ENCODE measurements around the gene RAD51B.
"Not testable (repeated sequence)": the region's sequence is repeated elsewhere in the genome, so short reads cannot be mapped to it uniquely, and the experiment has no call there.

Gene RAD51B

GRCh38 chr14:68211886-68212285 lies 392.3 kb downstream of the RAD51B start:
- H3K4me2 ChIP-seq, result peak overlapping the region in 6 of 11 experiments; percentile 84 to 95 (median 88); a peak in 4 of 22 replicates
- no peaks in the 10 kb centered on the region for H3K9me3 ChIP-seq (replicated peaks in 1 of 11)
- no peak overlapping the region for H3K9ac ChIP-seq
- peaks cover 18 to 39% (median 31%) of the 10 kb centered on the region in 10 experiments for H3K4me1 ChIP-seq
- no peak overlapping the region for H3K4me3 ChIP-seq
- no peak for TF ChIP-seq Cebpa-rat (IDR thresholded peaks at IDR 0.05)
- H4K20me1 ChIP-seq, result no peaks in the 10 kb centered on the region
- H3K36me3 ChIP-seq, result no peaks in the 10 kb centered on the region
- no peaks in the 10 kb centered on the region for H3K27me3 ChIP-seq
- H3K27ac ChIP-seq, result peak overlapping the region in 7 of 11 experiments; percentile 41 to 67 (median 58); a peak in 10 of 22 replicates

- Histone ChIP-seq H3K36me3 (no peaks in the 10 kb centered on the region), H3K4me1 (peaks cover 18 to 39% (median 31%) of the 10 kb centered on the region in 10 experiments), H3K27ac (no peak overlapping the region), H3K9ac (no peak overlapping the region), H4K20me1 (no peaks in the 10 kb centered on the region), H3K4me2 (no peak overlapping the region), H3K9me3 (replicated peaks in 1 of 11) (no peaks in the 10 kb centered on the region), H3K4me3 (no peak overlapping the region), H3K27me3 (no peaks in the 10 kb centered on the region)
- TF ChIP-seq Cebpa-rat (IDR thresholded peaks at IDR 0.05), result no peak
Observed at GRCh38 chr14:68212361-68212760, 392.8 kb downstream of the RAD51B start.

- no peaks in the 10 kb centered on the region for H4K20me1 ChIP-seq
- H3K27ac ChIP-seq, result no peak overlapping the region
- TF ChIP-seq Cebpa-rat (IDR thresholded peaks at IDR 0.05), result no peak
- H3K4me1 ChIP-seq, result peaks cover 18 to 35% (median 29%) of the 10 kb centered on the region in 10 experiments
- H3K4me2 ChIP-seq, result no peak overlapping the region
- no peaks in the 10 kb centered on the region for H3K9me3 ChIP-seq (replicated peaks in 1 of 11)
- H3K4me3 ChIP-seq, result no peak overlapping the region
- H3K27me3 ChIP-seq, result no peaks in the 10 kb centered on the region
- no peaks in the 10 kb centered on the region for H3K36me3 ChIP-seq
- no peak overlapping the region for H3K9ac ChIP-seq
Observed at GRCh38 chr14:68214431-68214830, 394.9 kb downstream of the RAD51B start.

GRCh38 chr14:68215629-68216028 lies 396.1 kb downstream of the RAD51B start:
- Histone ChIP-seq H3K4me1 (peaks cover 9 to 23% (median 17%) of the 10 kb centered on the region in 10 experiments), H3K4me3 (no peak overlapping the region), H3K27me3 (no peaks in the 10 kb centered on the region), H4K20me1 (no peaks in the 10 kb centered on the region), H3K36me3 (no peaks in the 10 kb centered on the region), H3K9ac (no peak overlapping the region), H3K27ac (no peak overlapping the region), H3K4me2 (peak overlapping the region in 6 of 11 experiments; percentile 17 to 43 (median 24); a peak in 11 of 22 replicates), H3K9me3 (replicated peaks in 1 of 11) (no peaks in the 10 kb centered on the region)
- TF ChIP-seq Cebpa-rat (IDR thresholded peaks at IDR 0.05), result no peak

GRCh38 chr14:68216079-68216478 lies 396.5 kb downstream of the RAD51B start:
- no peak for TF ChIP-seq Cebpa-rat (IDR thresholded peaks at IDR 0.05)
- Histone ChIP-seq H3K9ac (no peak overlapping the region), H3K4me1 (peaks cover 6 to 19% (median 15%) of the 10 kb centered on the region in 10 experiments), H4K20me1 (no peaks in the 10 kb centered on the region), H3K4me3 (no peak overlapping the region), H3K27ac (no peak overlapping the region), H3K4me2 (peak overlapping the region in 5 of 11 experiments; percentile 1 to 43 (median 27); a peak in 8 of 22 replicates), H3K36me3 (no peaks in the 10 kb centered on the region), H3K27me3 (no peaks in the 10 kb centered on the region), H3K9me3 (replicated peaks in 1 of 11) (no peaks in the 10 kb centered on the region)

- Histone ChIP-seq H3K9ac (no peak overlapping the region), H3K27ac (no peak overlapping the region), H4K20me1 (no peaks in the 10 kb centered on the region), H3K4me1 (peaks cover 0 to 13% (median 9%) of the 10 kb centered on the region in 10 experiments; a peak in 12 of 20 replicates), H3K9me3 (replicated peaks in 1 of 11) (0 out of 22 replicates have a peak, but pooled peaks cover 0 to 2% (median 0%) of the 10 kb centered on the region in 11 experiments), H3K27me3 (no peaks in the 10 kb centered on the region), H3K4me3 (no peak overlapping the region), H3K36me3 (no peaks in the 10 kb centered on the region), H3K4me2 (no peak overlapping the region)
- TF ChIP-seq Cebpa-rat (IDR thresholded peaks at IDR 0.05), result no peak
Observed at GRCh38 chr14:68216957-68217356, 397.4 kb downstream of the RAD51B start.

GRCh38 chr14:68217791-68218340 lies 398.3 kb downstream of the RAD51B start:
- no peak overlapping the region for H3K4me2 ChIP-seq
- TF ChIP-seq Cebpa-rat (IDR thresholded peaks at IDR 0.05), result no peak

GRCh38 chr14:68219407-68219806 lies 399.8 kb downstream of the RAD51B start:
- Histone ChIP-seq H3K9me3 (replicated peaks in 1 of 11) (peaks cover 0 to 6% (median 0%) of the 10 kb centered on the region in 11 experiments; a peak in 1 of 22 replicates), H3K27ac (no peak overlapping the region), H3K4me1 (peaks cover 0 to 13% (median 9%) of the 10 kb centered on the region in 10 experiments; a peak in 12 of 20 replicates), H3K9ac (no peak overlapping the region), H3K4me3 (no peak overlapping the region), H4K20me1 (no peaks in the 10 kb centered on the region), H3K4me2 (no peak overlapping the region), H3K36me3 (no peaks in the 10 kb centered on the region), H3K27me3 (no peaks in the 10 kb centered on the region)
- no peak for TF ChIP-seq Cebpa-rat (IDR thresholded peaks at IDR 0.05)

More at GRCh38 chr14:68217791-68218340, 398.3 kb downstream of the RAD51B start:
- no peaks in the 10 kb centered on the region for H3K36me3 ChIP-seq
- H3K27me3 ChIP-seq, result no peaks in the 10 kb centered on the region
- peaks cover 0 to 13% (median 9%) of the 10 kb centered on the region in 10 experiments; a peak in 12 of 20 replicates for H3K4me1 ChIP-seq
- H4K20me1 ChIP-seq, result no peaks in the 10 kb centered on the region
- peaks cover 0 to 6% (median 0%) of the 10 kb centered on the region in 11 experiments; a peak in 1 of 22 replicates for H3K9me3 ChIP-seq (replicated peaks in 1 of 11)
- no peak overlapping the region for H3K4me3 ChIP-seq
- no peak overlapping the region for H3K27ac ChIP-seq
- no peak overlapping the region for H3K9ac ChIP-seq

GRCh38 chr14:68221046-68221445 lies 401.5 kb downstream of the RAD51B start:
- H4K20me1 ChIP-seq; H3K4me1 ChIP-seq; H3K27me3 ChIP-seq; H3K4me2 ChIP-seq; H3K27ac ChIP-seq; H3K4me3 ChIP-seq; H3K36me3 ChIP-seq; H3K9me3 ChIP-seq (replicated peaks in 1 of 11); H3K9ac ChIP-seq: not testable (repeated sequence)

GRCh38 chr14:68222154-68222553 lies 402.6 kb downstream of the RAD51B start:
- Histone ChIP-seq H3K27ac (no peak overlapping the region), H3K4me2 (no peak overlapping the region), H3K4me1 (no peaks in the 10 kb centered on the region), H4K20me1 (no peaks in the 10 kb centered on the region), H3K27me3 (no peaks in the 10 kb centered on the region), H3K36me3 (no peaks in the 10 kb centered on the region), H3K9ac (no peak overlapping the region), H3K9me3 (replicated peaks in 1 of 11) (peaks cover 0 to 12% (median 0%) of the 10 kb centered on the region in 11 experiments; a peak in 3 of 22 replicates), H3K4me3 (no peak overlapping the region)
- TF ChIP-seq Cebpa-rat (IDR thresholded peaks at IDR 0.05), result no peak
